Vagina (tissue), 2 donors: Measurements from ENCODE around the gene AGR2. TPM values are rescaled to one million over a fixed set of nuclear protein-coding genes. Genes with fewer than 3 reads are reported as not detected.

Experiments
- DNase-seq, 2 donors: peaks; one replicate each; pipeline ENCODE4 v3.0.0-alpha.2; 2017; ENCODE audit errors: extremely low spot score in 2 of 2
- H3K27ac ChIP-seq: fragments of 200-600 bp; sonication (generic); one replicate; pipeline ENCODE4 v1.5.1; 2019
- H3K27me3 ChIP-seq: fragments of 200-600 bp; sonication (generic); one replicate; pipeline ENCODE4 v1.5.1; 2019
- H3K36me3 ChIP-seq, 2 donors: fragments of 200-600 bp; sonication (generic); one replicate each; pipeline ENCODE4 v1.5.1; 2017 to 2019
- H3K4me1 ChIP-seq: fragments of 200-600 bp; sonication (generic); one replicate; pipeline ENCODE4 v1.5.1; 2019
- H3K4me3 ChIP-seq, 2 donors: fragments of 200-600 bp; sonication (generic); 1 replicate in 1 of 2; 2 replicates in 1 of 2; pipeline ENCODE4 v1.5.1; 2016 to 2019
- H3K9me3 ChIP-seq: fragments of 200-600 bp; sonication (generic); one replicate; pipeline ENCODE4 v1.5.1; 2019
- POLR2A ChIP-seq, 2 donors: fragments of 450-650 bp; IDR thresholded peaks; one replicate each; pipeline ENCODE4 v1.6.1; 2017; ENCODE audit warnings: antibody characterized with exemption in 2 of 2, mild to moderate bottlenecking in 2 of 2, moderate library complexity in 2 of 2
- POLR2AphosphoS5 ChIP-seq, 2 donors: sonication (generic); formaldehyde crosslinking; IDR thresholded peaks; one replicate each; pipeline ENCODE4 v1.9.0; 2017; ENCODE audit warnings: antibody characterized with exemption in 2 of 2, mild to moderate bottlenecking in 2 of 2, low read depth in 1 of 2; ENCODE audit not compliant: insufficient read depth in 1 of 2
- intact Hi-C: fragments of 100-400 bp; cut with DNase I; formaldehyde crosslinking; loops from one replicate; pipeline ENCODE4 v1.15.1; 2023
- total RNA-seq: library from RNA; depleted of rRNA; stranded (reverse); fragments of >200 nt; gene quantifications from one replicate; pipeline ENCODE4 v1.2.3, GENCODE V29; 2016
- TF ChIP-seq, protein P1 (sequence below), 3 experiments: fragments of 450-650 bp in 2 of 3; fragments of 200-600 bp in 1 of 3; sonication (generic) in 1 of 3; IDR thresholded peaks; one replicate each; pipeline ENCODE4 v1.5.1; 2017 to 2019; ENCODE audit warnings: antibody characterized with exemption in 3 of 3, mild to moderate bottlenecking in 2 of 3, moderate library complexity in 2 of 3

Gene AGR2
- total RNA-seq, 1 donor from 2014 or later, result not detected

DNA sequence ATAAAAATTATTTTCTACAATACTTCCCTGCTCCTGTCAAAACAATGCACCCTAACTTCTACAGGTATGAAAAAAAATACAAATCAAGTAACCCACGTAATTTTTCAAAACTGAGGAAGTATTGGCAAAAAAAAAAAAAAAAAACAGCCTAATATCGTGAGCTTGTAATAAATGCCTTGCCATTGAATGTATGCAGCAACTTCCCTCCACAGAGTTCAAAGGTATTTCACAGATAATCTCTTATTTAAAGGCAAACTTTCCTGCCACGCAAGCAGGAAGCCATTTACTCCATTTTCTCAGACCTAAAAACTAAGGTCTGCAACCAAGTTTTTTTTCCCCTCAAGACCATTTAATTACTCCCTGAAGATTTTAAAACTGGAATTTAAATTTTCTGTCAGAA lies 642 bp upstream of the AGR2 start:
- H3K4me3 ChIP-seq, result no peak overlapping the region
- H3K27me3 ChIP-seq, result no peaks in the 10 kb centered on the region
- H3K4me1 ChIP-seq, result no peaks in the 10 kb centered on the region
- intact Hi-C loops, result no loop called here
- H3K9me3 ChIP-seq, result no peaks in the 10 kb centered on the region
- TF ChIP-seq, protein P1, sequence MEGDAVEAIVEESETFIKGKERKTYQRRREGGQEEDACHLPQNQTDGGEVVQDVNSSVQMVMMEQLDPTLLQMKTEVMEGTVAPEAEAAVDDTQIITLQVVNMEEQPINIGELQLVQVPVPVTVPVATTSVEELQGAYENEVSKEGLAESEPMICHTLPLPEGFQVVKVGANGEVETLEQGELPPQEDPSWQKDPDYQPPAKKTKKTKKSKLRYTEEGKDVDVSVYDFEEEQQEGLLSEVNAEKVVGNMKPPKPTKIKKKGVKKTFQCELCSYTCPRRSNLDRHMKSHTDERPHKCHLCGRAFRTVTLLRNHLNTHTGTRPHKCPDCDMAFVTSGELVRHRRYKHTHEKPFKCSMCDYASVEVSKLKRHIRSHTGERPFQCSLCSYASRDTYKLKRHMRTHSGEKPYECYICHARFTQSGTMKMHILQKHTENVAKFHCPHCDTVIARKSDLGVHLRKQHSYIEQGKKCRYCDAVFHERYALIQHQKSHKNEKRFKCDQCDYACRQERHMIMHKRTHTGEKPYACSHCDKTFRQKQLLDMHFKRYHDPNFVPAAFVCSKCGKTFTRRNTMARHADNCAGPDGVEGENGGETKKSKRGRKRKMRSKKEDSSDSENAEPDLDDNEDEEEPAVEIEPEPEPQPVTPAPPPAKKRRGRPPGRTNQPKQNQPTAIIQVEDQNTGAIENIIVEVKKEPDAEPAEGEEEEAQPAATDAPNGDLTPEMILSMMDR (IDR thresholded peaks at IDR 0.05), result no peak
- TF ChIP-seq POLR2AphosphoS5 (IDR thresholded peaks at IDR 0.05; ENCODE audit: insufficient read depth in 1 of 2, low read depth in 1 of 2) (no peak), POLR2A (IDR thresholded peaks at IDR 0.05) (no peak)
- no peak overlapping the region for H3K27ac ChIP-seq
- H3K36me3 ChIP-seq, result no peaks in the 10 kb centered on the region
- DNase-seq, result no peak

DNA sequence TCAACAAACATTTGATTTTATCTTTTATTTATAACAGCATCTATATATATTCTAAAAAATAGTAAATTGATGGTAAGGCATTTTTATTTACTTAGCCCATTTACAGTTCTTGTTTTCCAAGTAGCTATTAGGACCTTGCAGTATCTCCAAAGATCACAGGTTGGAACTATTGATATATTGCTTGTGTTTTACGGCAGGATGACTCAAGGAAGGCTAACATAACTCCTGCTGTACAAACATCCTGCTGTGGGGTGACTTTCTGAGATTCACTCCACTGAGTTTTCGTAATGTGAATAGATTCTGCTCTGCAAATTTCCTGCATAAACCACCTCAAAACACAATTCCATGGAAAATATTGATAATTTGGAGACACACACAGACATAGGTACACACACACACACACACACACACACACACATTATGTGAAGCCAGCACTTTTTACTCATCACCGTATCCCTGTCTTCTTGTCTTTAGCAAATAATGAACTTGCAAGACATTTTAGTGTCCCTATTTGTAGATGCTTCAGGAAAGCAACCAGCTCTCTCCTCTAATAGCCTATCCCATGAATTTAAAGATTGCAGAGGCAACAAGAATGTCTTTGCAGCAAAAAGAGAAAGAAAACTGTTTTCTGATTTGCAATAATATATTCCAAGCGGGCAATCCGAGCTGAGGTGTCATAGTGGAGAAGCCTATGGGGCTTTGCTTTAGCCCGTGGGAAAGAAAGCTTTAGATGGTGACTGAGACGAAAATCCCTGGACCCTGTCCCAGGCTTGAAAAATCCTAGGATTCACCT lies 722 bp downstream of the AGR2 start:
- intact Hi-C loops, result no loop called here

DNA sequence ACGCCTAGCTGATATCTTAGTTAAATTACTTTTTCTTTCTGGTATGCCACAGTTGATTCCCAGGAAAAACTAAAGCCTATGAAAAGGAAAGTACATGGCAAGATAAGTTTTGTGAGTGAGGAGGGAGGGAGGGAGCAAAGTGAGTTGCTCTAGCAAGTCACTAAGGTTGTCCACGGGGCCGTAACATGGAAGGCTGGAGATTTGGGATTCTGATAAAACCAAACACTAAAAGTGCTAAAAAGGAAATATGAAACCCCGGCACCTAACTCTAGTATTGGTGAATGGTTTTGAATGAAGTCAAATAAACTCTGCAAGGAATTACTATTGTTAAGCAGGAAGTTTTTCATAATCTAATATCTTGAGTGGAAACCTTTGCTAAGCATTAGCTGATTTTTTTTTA lies 1.7 kb downstream of the AGR2 start:
- no peaks in the 10 kb centered on the region for H3K36me3 ChIP-seq
- DNase-seq, result no peak
- H3K4me1 ChIP-seq, result no peaks in the 10 kb centered on the region
- no peaks in the 10 kb centered on the region for H3K9me3 ChIP-seq
- no peak overlapping the region for H3K27ac ChIP-seq
- H3K27me3 ChIP-seq, result no peaks in the 10 kb centered on the region
- intact Hi-C loops, result no loop called here
- TF ChIP-seq POLR2AphosphoS5 (IDR thresholded peaks at IDR 0.05; ENCODE audit: insufficient read depth in 1 of 2, low read depth in 1 of 2) (no peak), POLR2A (IDR thresholded peaks at IDR 0.05) (no peak)
- no peak overlapping the region for H3K4me3 ChIP-seq

More for the DNA sequence above, 722 bp downstream of the AGR2 start:
- TF ChIP-seq, protein P1 (IDR thresholded peaks at IDR 0.05), result no peak
- TF ChIP-seq POLR2AphosphoS5 (IDR thresholded peaks at IDR 0.05; ENCODE audit: insufficient read depth in 1 of 2, low read depth in 1 of 2) (no peak), POLR2A (IDR thresholded peaks at IDR 0.05) (no peak)
- Histone ChIP-seq H3K4me3 (no peak overlapping the region), H3K27ac (no peak overlapping the region), H3K4me1 (no peaks in the 10 kb centered on the region), H3K36me3 (no peaks in the 10 kb centered on the region), H3K9me3 (no peaks in the 10 kb centered on the region), H3K27me3 (no peaks in the 10 kb centered on the region)
- no peak for DNase-seq

DNA sequence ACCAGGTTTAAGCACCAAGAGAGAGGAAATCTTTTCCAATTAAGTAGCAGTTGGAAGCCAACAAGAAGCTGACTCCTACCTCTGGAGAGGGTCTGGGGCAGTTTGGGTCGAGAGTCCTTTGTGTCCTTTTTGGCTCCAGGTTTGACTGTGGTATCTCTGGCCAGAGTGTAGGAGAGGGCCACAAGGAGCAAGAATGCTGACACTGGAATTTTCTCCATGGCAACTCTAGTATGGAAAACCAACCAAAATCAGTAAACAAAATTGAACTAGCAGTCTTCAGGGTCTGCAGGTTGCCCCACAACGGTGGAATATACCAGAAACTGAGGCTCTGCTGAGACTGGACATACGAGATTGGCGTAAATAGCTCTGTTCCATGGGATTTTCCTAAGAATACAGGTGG lies 3.2 kb downstream of the AGR2 start:
- Histone ChIP-seq H3K4me1 (no peaks in the 10 kb centered on the region), H3K9me3 (no peaks in the 10 kb centered on the region), H3K27me3 (no peaks in the 10 kb centered on the region), H3K4me3 (no peak overlapping the region), H3K27ac (no peak overlapping the region), H3K36me3 (no peaks in the 10 kb centered on the region)
- intact Hi-C loops, result no loop called here
- TF ChIP-seq POLR2A (IDR thresholded peaks at IDR 0.05), result no peak
- TF ChIP-seq, protein P1 (IDR thresholded peaks at IDR 0.05), result no peak
- no peak for TF ChIP-seq POLR2AphosphoS5 (IDR thresholded peaks at IDR 0.05; ENCODE audit: insufficient read depth in 1 of 2, low read depth in 1 of 2)
- no peak for DNase-seq

DNA sequence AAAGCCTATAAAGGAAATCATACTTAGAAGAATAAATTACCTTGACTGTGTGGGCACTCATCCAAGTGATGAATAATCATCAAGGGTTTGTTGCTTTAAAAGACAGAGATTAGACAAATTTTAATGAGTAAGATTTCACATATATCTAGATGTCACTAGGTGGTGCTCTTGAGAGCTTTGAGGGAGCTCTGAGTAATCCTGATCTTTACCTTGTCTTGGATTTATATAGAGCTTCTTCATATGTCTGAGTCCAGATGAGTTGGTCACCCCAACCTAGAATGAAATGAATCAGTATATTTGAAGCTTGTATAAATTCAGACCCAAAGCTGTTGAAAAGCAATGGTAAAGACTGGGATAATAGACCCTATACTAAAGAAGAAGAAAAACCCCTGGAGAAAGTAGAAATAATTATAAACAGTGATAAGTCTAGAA lies 3.7 kb downstream of the AGR2 start:
- intact Hi-C loops, result no loop called here
- TF ChIP-seq, protein P1 (IDR thresholded peaks at IDR 0.05), result peak in 1 of 3 experiments; percentile 24
- no peak for TF ChIP-seq POLR2AphosphoS5 (IDR thresholded peaks at IDR 0.05; ENCODE audit: insufficient read depth in 1 of 2, low read depth in 1 of 2)

More for the DNA sequence above, 3.7 kb downstream of the AGR2 start:
- DNase-seq, result no peak
- no peak overlapping the region for H3K4me3 ChIP-seq
- H3K9me3 ChIP-seq, result no peaks in the 10 kb centered on the region
- no peaks in the 10 kb centered on the region for H3K36me3 ChIP-seq
- no peaks in the 10 kb centered on the region for H3K4me1 ChIP-seq
- H3K27ac ChIP-seq, result no peak overlapping the region
- no peaks in the 10 kb centered on the region for H3K27me3 ChIP-seq
